Thoracic aorta (tissue), 2 donors: ENCODE results near the gene SLC2A4RG. TPM values are rescaled to one million over a fixed set of nuclear protein-coding genes. Genes with fewer than 3 reads are reported as not detected.

Experiments used
- ATAC-seq: fragments of 150-250 bp; one replicate; pipeline ENCODE4 v1.8.0; 2017; ENCODE audit warnings: low read depth; ENCODE audit not compliant: insufficient number of reproducible peaks, low FRiP score
- DNase-seq: peaks from one replicate; pipeline ENCODE4 v3.0.0-alpha.2; 2020; ENCODE audit warnings: low spot score
- H3K27ac ChIP-seq, 2 donors: fragments of 200-600 bp; sonication (generic); 1 replicate in 1 of 2; 2 replicates in 1 of 2; pipeline ENCODE4 v1.5.1; 2016; ENCODE audit warnings: mild to moderate bottlenecking in 2 of 2, moderate library complexity in 2 of 2
- H3K27me3 ChIP-seq: fragments of 200-600 bp; sonication (generic); replicated peaks from 2 replicates; pipeline ENCODE4 v1.6.0; 2016; ENCODE audit warnings: mild to moderate bottlenecking; ENCODE audit not compliant: insufficient read depth
- H3K36me3 ChIP-seq: fragments of 200-600 bp; sonication (generic); one replicate; pipeline ENCODE4 v1.5.1; 2016
- H3K4me1 ChIP-seq, 2 donors: fragments of 200-600 bp; sonication (generic); 1 replicate in 1 of 2; 2 replicates in 1 of 2; pipeline versions ENCODE4 v1.5.1 to v1.6.0; 2016; ENCODE audit warnings: low read depth in 2 of 2, mild to moderate bottlenecking in 1 of 2; ENCODE audit not compliant: control insufficient read depth in 1 of 2
- H3K4me3 ChIP-seq: fragments of 200-600 bp; sonication (generic); 2 replicates; pipeline ENCODE4 v1.5.1; 2016; ENCODE audit warnings: mild to moderate bottlenecking
- H3K9me3 ChIP-seq: fragments of 200-600 bp; sonication (generic); 2 replicates; pipeline ENCODE4 v1.5.1; 2016
- total RNA-seq, 2 donors: library from RNA; depleted of rRNA; stranded (reverse); fragments of >200 nt; gene quantifications; one replicate each; pipeline versions ENCODE4 v1.1.0 to v1.2.3, GENCODE V29; 2016
- TF ChIP-seq, protein P1 (sequence below): fragments of 200-600 bp; sonication (generic); IDR thresholded peaks from one replicate; pipeline ENCODE4 v1.5.1; 2019; ENCODE audit warnings: antibody characterized with exemption

Gene SLC2A4RG
- total RNA-seq, 2 donors from 2014 or later: 36.2 to 103 TPM

GRCh38 chr20:63756648-63756991 lies 17.0 kb downstream of the SLC2A4RG start:
- Histone ChIP-seq H3K27ac (no peak overlapping the region), H3K27me3 (no peaks in the 10 kb centered on the region), H3K4me3 (no peak overlapping the region), H3K4me1 (no peaks in the 10 kb centered on the region), H3K9me3 (no peaks in the 10 kb centered on the region), H3K36me3 (no peaks in the 10 kb centered on the region)
- DNase-seq (no peak), ATAC-seq (no peak)
- TF ChIP-seq, protein P1, sequence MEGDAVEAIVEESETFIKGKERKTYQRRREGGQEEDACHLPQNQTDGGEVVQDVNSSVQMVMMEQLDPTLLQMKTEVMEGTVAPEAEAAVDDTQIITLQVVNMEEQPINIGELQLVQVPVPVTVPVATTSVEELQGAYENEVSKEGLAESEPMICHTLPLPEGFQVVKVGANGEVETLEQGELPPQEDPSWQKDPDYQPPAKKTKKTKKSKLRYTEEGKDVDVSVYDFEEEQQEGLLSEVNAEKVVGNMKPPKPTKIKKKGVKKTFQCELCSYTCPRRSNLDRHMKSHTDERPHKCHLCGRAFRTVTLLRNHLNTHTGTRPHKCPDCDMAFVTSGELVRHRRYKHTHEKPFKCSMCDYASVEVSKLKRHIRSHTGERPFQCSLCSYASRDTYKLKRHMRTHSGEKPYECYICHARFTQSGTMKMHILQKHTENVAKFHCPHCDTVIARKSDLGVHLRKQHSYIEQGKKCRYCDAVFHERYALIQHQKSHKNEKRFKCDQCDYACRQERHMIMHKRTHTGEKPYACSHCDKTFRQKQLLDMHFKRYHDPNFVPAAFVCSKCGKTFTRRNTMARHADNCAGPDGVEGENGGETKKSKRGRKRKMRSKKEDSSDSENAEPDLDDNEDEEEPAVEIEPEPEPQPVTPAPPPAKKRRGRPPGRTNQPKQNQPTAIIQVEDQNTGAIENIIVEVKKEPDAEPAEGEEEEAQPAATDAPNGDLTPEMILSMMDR: no peak

GRCh38 chr20:63758152-63758551 lies 18.6 kb downstream of the SLC2A4RG start:
- Histone ChIP-seq H3K9me3 (no peaks in the 10 kb centered on the region), H3K27ac (no peak overlapping the region), H3K27me3 (no peaks in the 10 kb centered on the region), H3K4me3 (no peak overlapping the region), H3K4me1 (no peaks in the 10 kb centered on the region), H3K36me3 (no peaks in the 10 kb centered on the region)
- DNase-seq (no peak), ATAC-seq (no peak)
- TF ChIP-seq, protein P1: no peak

GRCh38 chr20:63759377-63759901 lies 19.9 kb downstream of the SLC2A4RG start:
- no peaks in the 10 kb centered on the region for H3K4me1 ChIP-seq
- H3K36me3 ChIP-seq: no peaks in the 10 kb centered on the region
- TF ChIP-seq, protein P1: no peak
- no peaks in the 10 kb centered on the region for H3K9me3 ChIP-seq
- DNase-seq (no peak), ATAC-seq (no peak)
- no peak overlapping the region for H3K4me3 ChIP-seq
- no peaks in the 10 kb centered on the region for H3K27me3 ChIP-seq
- H3K27ac ChIP-seq: no peak overlapping the region

DNA sequence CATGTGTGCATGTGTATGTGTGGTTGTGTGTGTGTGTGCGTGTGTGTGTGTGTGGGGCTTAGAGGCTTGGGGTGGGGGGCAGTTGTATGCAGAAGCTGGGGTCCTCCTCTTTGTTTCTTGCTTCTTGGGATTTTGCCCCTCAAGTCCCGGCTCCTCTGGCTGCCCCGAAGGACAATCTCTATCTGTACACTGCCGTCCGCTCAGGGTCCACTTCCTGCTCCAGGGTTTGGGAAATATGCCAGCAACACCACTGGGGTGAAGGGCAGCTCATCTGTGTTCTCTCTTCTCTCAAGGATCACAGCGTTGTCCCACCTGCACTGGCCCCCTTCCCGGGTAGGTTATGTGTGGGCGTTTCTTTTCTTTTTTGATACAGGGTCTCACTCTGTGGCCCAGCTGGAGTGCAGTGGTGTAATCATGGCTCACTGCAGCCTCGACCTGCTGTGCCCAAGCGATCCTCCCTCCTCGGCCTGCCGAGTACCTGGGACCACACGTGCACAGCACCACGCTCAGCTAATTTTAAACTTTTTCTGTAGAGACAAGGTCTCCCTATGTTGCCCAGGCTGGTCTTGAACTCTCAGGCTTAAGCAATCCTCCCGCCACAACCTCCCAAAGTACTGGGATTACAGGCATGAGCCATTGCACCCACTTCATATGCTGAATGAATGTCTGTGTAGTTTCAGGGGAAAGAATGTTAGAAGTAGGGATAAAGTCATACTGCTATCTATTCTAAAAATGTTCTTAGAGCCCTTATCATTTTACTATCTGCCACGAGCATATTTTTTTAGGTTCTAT lies 25.7 kb downstream of the SLC2A4RG start:
- ATAC-seq: no peak
- no peaks in the 10 kb centered on the region for H3K4me1 ChIP-seq

GRCh38 chr20:63765902-63766301 lies 26.3 kb downstream of the SLC2A4RG start:
- no peaks in the 10 kb centered on the region for H3K9me3 ChIP-seq
- DNase-seq: no peak
- TF ChIP-seq, protein P1: no peak
- H3K27ac ChIP-seq: no peak overlapping the region
- H3K27me3 ChIP-seq: no peaks in the 10 kb centered on the region
- H3K4me3 ChIP-seq: no peak overlapping the region
- peaks cover 3% of the 10 kb centered on the region for H3K36me3 ChIP-seq
- no peaks in the 10 kb centered on the region for H3K4me1 ChIP-seq
- no peak for ATAC-seq

More for the DNA sequence above, 25.7 kb downstream of the SLC2A4RG start:
- H3K27me3 ChIP-seq: no peaks in the 10 kb centered on the region
- peaks cover 3% of the 10 kb centered on the region for H3K36me3 ChIP-seq
- no peak overlapping the region for H3K27ac ChIP-seq
- no peaks in the 10 kb centered on the region for H3K9me3 ChIP-seq
- H3K4me3 ChIP-seq: no peak overlapping the region
- no peak for DNase-seq
- TF ChIP-seq, protein P1: no peak
